Activated CD8-positive, alpha-beta T cell treated with anti-CD3 and anti-CD28 coated beads, Interleukin-2, amount 10 ng/mL, durations not matched to agents 7 days and 5 days (primary cell): ENCODE data around the gene SGCA. TPM values are rescaled to one million over a fixed set of nuclear protein-coding genes. Genes with fewer than 3 reads are reported as not detected.
A peak's percentile ranks its signal among the peaks of the same experiment; 100 is the strongest.

Experiments used
- ATAC-seq: fragments of 150-1000 bp; cut with Tn5 transposase; one replicate; pipeline ENCODE4 v1.10.0; 2021; ENCODE audit warnings: moderate library complexity
- CTCF ChIA-PET: fragments of 350-600 bp; sonication (Branson Sonifier 250); formaldehyde crosslinking; loops from one replicate; lab custom pipeline; 2021; ENCODE audit warnings: antibody characterized with exemption; lab: Charles Lee
- POLR2A ChIA-PET: fragments of 350-600 bp; sonication (Branson Sonifier 250); formaldehyde crosslinking; loops from one replicate; lab custom pipeline; 2021; ENCODE audit warnings: antibody characterized with exemption; lab: Charles Lee
- DNase-seq: peaks from one replicate; pipeline ENCODE4 v3.0.0-alpha.2; 2020
- H3K27ac Mint-ChIP-seq: one replicate; pipeline ENCODE4 v1.8.0; 2021; ENCODE audit warnings: mild to moderate bottlenecking, mixed read lengths
- H3K27me3 Mint-ChIP-seq: one replicate; pipeline ENCODE4 v1.8.0; 2021; ENCODE audit warnings: low read depth, mixed read lengths
- H3K36me3 Mint-ChIP-seq: one replicate; pipeline ENCODE4 v1.8.0; 2021; ENCODE audit warnings: low read depth, mixed read lengths
- H3K4me1 Mint-ChIP-seq: one replicate; pipeline ENCODE4 v1.8.0; 2021; ENCODE audit warnings: low read depth, mixed read lengths
- H3K4me3 Mint-ChIP-seq: one replicate; pipeline ENCODE4 v1.8.0; 2021; ENCODE audit warnings: mild to moderate bottlenecking, mixed read lengths
- H3K9me3 Mint-ChIP-seq: one replicate; pipeline ENCODE4 v1.8.0; 2022; ENCODE audit warnings: mixed read lengths; ENCODE audit not compliant: insufficient read depth
- total RNA-seq, 2 experiments: library from RNA; stranded (reverse); gene quantifications; one replicate each; pipeline ENCODE4 v1.2.3, GENCODE V29; 2021

SGCA gene
- not detected for total RNA-seq

DNA sequence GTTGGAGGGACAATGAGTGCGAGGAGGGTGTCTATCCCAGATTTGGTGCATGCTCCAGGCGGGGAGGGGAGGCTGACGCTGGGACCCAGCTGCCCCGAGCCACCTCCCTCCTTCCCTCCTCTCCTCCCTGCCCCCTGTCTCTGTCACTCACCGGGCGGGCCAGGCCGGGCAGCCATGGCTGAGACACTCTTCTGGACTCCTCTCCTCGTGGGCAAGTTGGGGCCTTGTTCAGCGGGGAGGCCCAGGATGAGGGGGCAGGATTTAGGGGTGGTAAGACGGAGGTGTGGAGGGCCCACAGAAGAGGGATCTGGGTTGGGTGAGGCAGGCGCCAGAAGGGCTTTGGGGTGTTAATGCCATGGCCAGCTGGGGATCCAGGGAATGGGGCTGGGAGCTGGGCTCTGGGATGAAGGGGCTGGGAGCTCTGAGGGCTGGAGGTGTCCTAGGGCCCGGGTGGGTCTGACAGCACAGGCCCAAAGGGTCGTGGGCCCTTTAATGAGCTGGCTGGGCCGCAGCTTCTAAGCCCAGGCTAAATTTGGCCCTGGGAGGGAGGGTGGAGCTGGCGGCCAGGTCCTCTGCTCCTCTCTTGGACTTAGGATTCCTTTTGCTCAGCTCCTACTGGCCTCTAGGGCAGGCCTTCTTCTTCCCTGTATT is at the start of gene SGCA:
Gene SGCA, plus strand, starts transcription at position 139 of the 651 bp plus-strand sequence. Its CDS starts 36 bp downstream, at position 175.
- no peaks in the 10 kb centered on the region for H3K27me3 Mint-ChIP-seq
- peaks cover 34% of the 10 kb centered on the region for H3K4me1 Mint-ChIP-seq
- DNase-seq (no peak), ATAC-seq (no peak)
- no peak within 1 kb of the TSS for H3K4me3 Mint-ChIP-seq
- H3K36me3 Mint-ChIP-seq, result no peaks in the 10 kb centered on the region
- H3K9me3 Mint-ChIP-seq, result no peaks in the 10 kb centered on the region
- ChIA-PET POLR2A (interaction anchor here (0.6 kb wide), 1 partner anchor 48 kb away, joined by 3 read pairs; no protein-coding TSS in a partner anchor), CTCF (interaction anchor here (0.7 to 1.8 kb wide), 4 partner anchors 14 to 36 kb away, joined by 3 to 6 read pairs (median 4); partner anchors contain the start of gene COL1A1)
- H3K27ac Mint-ChIP-seq, result peak within 1 kb of the TSS; percentile 27

DNA sequence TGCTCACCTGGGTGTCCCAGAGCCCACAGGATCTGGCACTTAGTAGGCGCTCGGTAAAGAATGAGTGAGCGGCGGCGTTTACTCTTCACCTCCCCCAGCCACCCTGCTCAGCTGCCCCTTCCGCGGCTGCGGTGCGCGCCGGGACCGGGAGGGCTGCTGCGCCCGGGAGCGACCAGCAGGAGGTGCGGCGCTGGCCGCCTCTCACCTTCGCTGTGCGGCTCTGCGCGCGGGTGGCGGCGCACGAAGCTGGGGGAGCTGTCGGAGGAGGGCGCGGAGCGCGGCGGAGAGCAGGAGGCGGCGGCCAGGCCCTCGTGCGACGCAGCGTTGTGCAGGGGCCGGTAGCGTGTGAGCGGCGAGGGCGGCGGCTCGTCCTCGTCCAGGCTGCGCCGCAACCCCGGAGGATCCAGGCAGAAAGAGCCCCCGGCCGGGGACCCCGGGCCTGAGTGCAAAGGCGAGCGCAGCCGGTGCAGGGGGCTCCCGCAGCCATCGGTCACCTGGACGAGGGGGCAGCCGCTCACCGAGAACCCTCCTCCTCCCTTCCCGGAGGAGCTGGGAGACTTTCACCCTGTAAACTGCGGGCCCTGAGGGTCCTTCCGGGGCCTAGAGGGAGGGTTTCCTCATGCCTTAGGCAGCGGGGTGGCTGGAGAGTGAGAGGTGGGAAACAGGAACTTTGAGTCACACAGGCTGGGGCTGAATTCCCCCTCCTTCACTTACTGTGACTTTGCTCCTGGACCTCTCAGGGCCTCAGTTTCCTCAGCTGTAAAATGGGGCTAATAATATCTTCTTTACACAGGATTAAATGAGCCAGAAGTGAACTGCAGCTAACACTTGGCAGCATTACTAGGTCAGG is 48.4 kb upstream of the SGCA start:
- ChIA-PET CTCF (interaction anchor here (0.7 to 9.1 kb wide), 14 partner anchors 13 to 180 kb away, joined by 3 to 115 read pairs (median 4); partner anchors contain the start of gene PDK2), POLR2A (no interaction called here)
- Mint-ChIP-seq H3K9me3 (no peaks in the 10 kb centered on the region), H3K27ac (no peak overlapping the region), H3K4me1 (peaks cover 11% of the 10 kb centered on the region), H3K36me3 (no peaks in the 10 kb centered on the region), H3K4me3 (peak overlapping the region; percentile 43), H3K27me3 (peaks cover 61% of the 10 kb centered on the region)
- ATAC-seq (peak; percentile 94), DNase-seq (peak; percentile 72)

DNA sequence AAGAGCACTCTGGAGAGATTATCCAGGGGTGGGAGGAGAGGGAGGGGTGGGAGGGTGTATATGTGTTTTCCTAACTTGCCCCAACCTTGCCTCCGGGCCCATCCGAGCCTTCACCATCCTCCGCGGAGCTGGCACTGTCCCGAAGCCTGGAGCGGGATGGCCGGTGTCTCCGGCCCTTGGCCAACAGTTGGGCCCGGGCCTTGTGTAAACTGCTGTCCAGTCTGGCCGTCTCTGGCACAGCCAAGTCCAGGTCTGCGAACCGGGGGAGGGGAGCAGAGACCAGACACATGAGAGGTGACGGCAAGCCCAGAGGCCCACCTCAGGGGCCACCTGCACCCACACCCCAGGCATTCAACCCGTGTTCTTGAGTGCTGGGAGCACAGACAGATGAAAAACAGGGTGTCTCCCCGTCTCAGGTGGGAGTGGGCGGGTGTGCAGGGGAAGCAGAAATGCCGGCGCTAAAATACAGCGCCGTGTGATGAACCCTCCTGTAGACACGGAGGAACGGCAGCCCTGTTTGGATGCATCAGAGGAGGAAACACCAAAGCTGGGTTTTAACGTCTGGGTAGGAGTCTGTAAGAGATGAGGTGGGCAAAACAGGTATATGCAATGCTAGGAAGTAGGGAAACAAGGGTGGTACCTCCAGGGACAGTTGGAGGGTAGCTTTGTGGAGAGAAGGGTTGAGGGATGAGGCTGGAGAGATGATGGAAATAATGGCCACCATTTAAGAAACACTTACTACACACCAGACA is 47.6 kb upstream of the SGCA start:
- no peak overlapping the region for H3K4me3 Mint-ChIP-seq
- ChIA-PET CTCF (interaction anchor here (1.0 to 9.1 kb wide), 8 partner anchors 13 to 64 kb away, joined by 3 to 115 read pairs (median 6); partner anchors contain the start of gene PDK2), POLR2A (interaction anchor here (0.9 kb wide), 2 partner anchors 13 to 48 kb away, joined by 3 read pairs; no protein-coding TSS in a partner anchor)
- H3K27ac Mint-ChIP-seq, result no peak overlapping the region
- peaks cover 11% of the 10 kb centered on the region for H3K4me1 Mint-ChIP-seq
- H3K36me3 Mint-ChIP-seq, result no peaks in the 10 kb centered on the region
- DNase-seq, result no peak
- no peaks in the 10 kb centered on the region for H3K9me3 Mint-ChIP-seq
- ATAC-seq, result no peak
- H3K27me3 Mint-ChIP-seq, result peaks cover 64% of the 10 kb centered on the region

DNA sequence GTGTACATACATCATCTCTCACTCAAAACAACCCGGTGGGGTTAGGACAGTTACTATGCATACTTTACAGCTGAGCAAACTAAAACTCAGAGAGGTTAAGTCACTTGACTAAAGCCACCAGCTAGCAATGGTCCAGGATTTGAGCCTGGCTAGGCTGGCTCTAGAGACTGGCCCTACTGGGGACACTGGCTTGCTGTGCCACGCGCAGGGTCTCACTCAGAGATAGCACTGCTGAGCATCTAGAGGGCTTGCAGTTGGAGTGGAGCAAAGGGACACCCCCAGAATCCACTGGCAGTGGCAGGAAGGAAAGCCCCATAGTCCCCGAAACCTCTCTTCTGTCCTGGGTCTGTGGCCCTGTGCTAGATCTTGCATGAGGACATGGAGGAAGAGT is 47.0 kb upstream of the SGCA start:
- ChIA-PET POLR2A (interaction anchor here (0.9 kb wide), 2 partner anchors 12 to 48 kb away, joined by 3 read pairs; no protein-coding TSS in a partner anchor), CTCF (interaction anchor here (0.9 to 9.1 kb wide), 7 partner anchors 23 to 178 kb away, joined by 3 to 115 read pairs (median 5); partner anchors contain the start of gene PDK2)
- Mint-ChIP-seq H3K27me3 (peaks cover 64% of the 10 kb centered on the region), H3K9me3 (no peaks in the 10 kb centered on the region), H3K27ac (no peak overlapping the region), H3K36me3 (no peaks in the 10 kb centered on the region), H3K4me3 (no peak overlapping the region), H3K4me1 (peaks cover 11% of the 10 kb centered on the region)
- ATAC-seq (no peak), DNase-seq (no peak)

DNA sequence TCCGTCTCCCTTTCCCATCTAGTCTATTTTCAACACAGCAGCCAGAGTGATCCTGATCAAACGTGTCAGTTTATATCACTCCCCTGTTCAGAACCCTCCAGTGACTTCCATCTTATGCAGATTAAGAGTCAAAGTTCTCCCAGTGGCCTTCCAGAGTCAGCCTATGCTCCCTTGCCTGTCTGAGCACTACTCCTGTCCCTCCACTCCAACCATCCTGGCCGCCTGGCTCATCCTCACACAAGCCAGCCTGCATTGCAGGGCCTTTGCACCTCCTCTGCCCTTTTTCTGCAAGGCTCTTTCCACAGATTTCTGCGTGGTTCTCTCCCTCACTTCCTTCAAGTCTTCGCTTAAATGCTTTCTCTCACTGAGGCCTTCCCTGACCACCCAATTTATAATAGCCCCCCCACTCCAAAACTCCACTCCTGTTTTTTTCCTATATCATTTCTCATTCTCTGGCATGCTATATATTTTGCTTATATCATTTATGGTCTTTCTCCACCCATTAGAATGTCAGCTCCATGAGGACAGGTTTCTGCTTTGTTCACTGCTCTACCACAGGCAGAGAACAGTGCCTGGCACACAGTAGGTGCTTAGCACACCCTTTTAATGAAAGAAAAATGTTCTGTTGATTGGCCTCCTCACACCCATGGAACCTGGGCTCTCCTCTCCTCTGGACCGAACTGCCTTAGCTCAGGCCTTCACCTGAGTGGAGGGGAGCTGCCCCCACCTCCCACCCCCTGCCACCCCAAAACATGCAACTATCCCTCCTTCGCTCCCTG is 45.1 kb upstream of the SGCA start:
- H3K27ac Mint-ChIP-seq, result no peak overlapping the region
- no peak for DNase-seq
- H3K27me3 Mint-ChIP-seq, result peaks cover 65% of the 10 kb centered on the region
- CTCF ChIA-PET, result interaction anchor here (1.2 to 2.3 kb wide), 2 partner anchors 26 to 41 kb away, joined by 3 to 10 read pairs; no protein-coding TSS in a partner anchor
- ATAC-seq, result no peak
- H3K4me1 Mint-ChIP-seq, result peaks cover 7% of the 10 kb centered on the region
- H3K4me3 Mint-ChIP-seq, result no peak overlapping the region
- no peaks in the 10 kb centered on the region for H3K9me3 Mint-ChIP-seq
- POLR2A ChIA-PET, result no interaction called here
- H3K36me3 Mint-ChIP-seq, result no peaks in the 10 kb centered on the region

DNA sequence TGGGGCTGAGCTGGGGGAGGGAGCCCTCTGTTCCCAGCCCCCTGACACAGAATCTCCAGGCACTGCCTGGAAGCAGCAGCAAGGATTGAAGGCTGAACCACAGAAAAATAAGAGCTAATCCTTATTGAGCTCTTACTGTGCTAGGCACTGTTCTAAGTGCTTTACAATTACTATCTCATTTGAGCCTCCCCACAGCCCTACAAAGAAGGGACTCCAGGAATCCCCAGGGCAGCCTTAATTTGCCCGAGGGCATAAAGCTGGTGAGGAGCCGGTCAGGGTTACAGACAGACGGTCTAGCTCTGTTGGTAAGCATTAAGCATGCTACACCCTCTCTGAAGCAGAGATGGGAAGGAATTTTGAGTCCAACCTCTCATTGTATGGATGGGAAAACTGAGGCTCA is 42.9 kb upstream of the SGCA start:
- DNase-seq (no peak), ATAC-seq (no peak)
- H3K27me3 Mint-ChIP-seq, result peaks cover 56% of the 10 kb centered on the region
- ChIA-PET CTCF (interaction anchor here (1.2 to 2.0 kb wide), 6 partner anchors 8 to 38 kb away, joined by 3 to 12 read pairs (median 5); partner anchors contain the start of gene PDK2), POLR2A (no interaction called here)
- no peak overlapping the region for H3K4me3 Mint-ChIP-seq
- H3K9me3 Mint-ChIP-seq, result no peaks in the 10 kb centered on the region
- H3K4me1 Mint-ChIP-seq, result peaks cover 5% of the 10 kb centered on the region
- H3K36me3 Mint-ChIP-seq, result no peaks in the 10 kb centered on the region
- no peak overlapping the region for H3K27ac Mint-ChIP-seq

DNA sequence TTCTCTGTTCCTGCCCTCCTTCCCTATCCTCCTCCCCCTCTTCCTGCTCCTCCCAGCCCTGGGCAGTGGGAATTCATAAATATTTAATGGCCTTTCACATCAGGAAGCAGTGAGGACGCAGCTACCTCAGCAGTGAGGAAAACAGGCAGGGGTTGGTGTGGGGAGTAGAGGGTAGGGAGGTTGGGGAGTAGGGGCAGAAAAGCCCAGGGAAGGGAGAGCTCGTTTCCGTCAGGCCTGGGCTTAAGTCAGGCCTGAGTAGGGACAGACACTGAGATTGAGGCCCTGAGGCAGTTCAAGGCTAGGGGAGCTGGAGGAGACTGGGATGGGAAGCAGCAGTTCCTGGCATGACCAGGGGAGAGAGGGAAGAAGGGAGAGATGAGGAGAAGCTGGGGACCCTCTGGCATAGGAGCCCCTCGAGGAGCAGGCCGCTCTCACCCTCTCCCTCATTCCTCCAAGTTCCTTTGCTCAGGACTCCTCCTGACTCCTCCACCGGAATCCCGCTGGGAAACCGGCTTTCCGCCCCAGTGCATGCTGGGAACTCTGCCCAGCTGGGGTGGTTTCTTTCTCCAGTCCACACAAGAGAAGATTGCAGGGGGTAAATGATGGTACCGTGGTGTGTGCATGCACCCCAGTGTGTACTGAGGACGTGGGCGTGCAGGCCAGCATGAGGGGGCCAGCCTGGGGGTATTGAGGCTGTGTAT is 42.0 kb upstream of the SGCA start:
- Mint-ChIP-seq H3K9me3 (no peaks in the 10 kb centered on the region), H3K4me1 (peaks cover 12% of the 10 kb centered on the region), H3K36me3 (no peaks in the 10 kb centered on the region), H3K27ac (no peak overlapping the region), H3K27me3 (peaks cover 57% of the 10 kb centered on the region), H3K4me3 (no peak overlapping the region)
- POLR2A ChIA-PET, result no interaction called here
- no peak for ATAC-seq
- CTCF ChIA-PET, result interaction anchor here (1.2 to 2.0 kb wide), 5 partner anchors 9 to 37 kb away, joined by 3 to 12 read pairs (median 4); partner anchors contain the start of gene PDK2
- no peak for DNase-seq

DNA sequence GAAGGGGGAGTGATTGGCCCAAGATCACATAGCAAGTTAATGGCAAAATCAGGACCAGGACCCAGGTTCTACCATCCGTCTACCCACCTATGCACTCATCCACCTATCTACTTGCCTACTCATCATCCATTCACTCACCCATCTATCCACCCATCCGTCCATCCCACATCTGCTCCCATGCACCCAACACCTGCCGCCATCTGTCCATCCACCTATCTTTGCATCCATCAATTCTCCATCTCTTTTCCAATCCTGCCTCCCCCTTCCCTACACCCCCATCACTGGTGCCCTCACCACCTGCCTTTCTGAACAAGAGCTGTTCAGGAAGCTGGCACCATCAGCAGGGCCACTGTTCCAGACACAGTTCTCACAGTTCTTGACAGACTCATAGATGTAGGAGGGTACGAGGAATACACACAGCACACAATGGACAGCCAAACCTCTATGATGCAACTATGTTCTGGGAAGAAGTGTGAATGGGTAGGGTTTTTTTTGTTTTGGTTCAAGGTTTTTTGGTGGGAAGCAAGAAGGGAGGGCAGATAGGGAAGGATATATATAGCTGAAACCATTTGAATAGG is 40.3 kb upstream of the SGCA start:
- ChIA-PET CTCF (interaction anchor here (0.7 to 1.2 kb wide), 3 partner anchors 11 to 36 kb away, joined by 3 to 7 read pairs (median 3); no protein-coding TSS in a partner anchor), POLR2A (no interaction called here)
- DNase-seq (no peak), ATAC-seq (no peak)
- Mint-ChIP-seq H3K27ac (no peak overlapping the region), H3K9me3 (no peaks in the 10 kb centered on the region), H3K27me3 (peaks cover 49% of the 10 kb centered on the region), H3K36me3 (no peaks in the 10 kb centered on the region), H3K4me1 (peaks cover 17% of the 10 kb centered on the region), H3K4me3 (no peak overlapping the region)

DNA sequence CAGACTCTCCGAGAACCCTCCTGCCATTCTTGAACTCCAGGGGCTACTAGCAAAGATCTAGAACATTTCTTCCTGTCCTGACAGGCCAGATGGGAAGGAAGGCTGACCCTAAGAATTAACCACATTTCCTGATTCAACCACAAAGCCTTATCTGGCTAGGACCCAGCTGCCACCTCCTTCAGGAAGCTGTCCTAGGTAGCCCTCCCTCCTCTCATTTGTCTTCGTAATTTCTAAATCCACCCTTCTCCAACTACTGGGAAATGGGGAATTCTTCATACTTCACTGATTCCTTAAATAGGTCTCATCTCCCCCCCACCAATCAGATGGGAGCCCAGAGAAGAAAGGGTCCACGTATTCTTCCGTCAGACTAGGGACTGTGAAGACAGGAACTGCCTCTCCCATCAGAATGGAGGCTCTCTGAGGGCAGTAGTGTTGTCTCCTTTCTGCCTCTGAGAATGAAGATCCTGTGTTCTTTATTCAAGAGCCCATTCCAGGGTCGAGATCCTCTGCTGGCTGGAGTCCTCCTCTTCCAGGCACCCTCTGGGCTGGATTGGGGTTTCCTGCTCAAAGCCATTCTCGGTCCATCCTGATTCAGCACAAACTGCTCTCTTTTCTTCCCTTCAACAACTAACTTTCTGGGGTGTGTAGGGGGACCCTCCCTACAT is 38.0 kb upstream of the SGCA start:
- ATAC-seq, result no peak
- no peak for DNase-seq
- peaks cover 37% of the 10 kb centered on the region for H3K27me3 Mint-ChIP-seq
- peaks cover 2% of the 10 kb centered on the region for H3K36me3 Mint-ChIP-seq
- H3K27ac Mint-ChIP-seq, result no peak overlapping the region
- H3K9me3 Mint-ChIP-seq, result no peaks in the 10 kb centered on the region
- ChIA-PET CTCF (no interaction called here), POLR2A (interaction anchor here (1.0 kb wide), 1 partner anchor 11 kb away, joined by 3 read pairs; no protein-coding TSS in a partner anchor)
- H3K4me3 Mint-ChIP-seq, result no peak overlapping the region
- peaks cover 34% of the 10 kb centered on the region for H3K4me1 Mint-ChIP-seq
